HK-2 (cell line): ENCODE results near the gene HBB.

Source experiments
- DNase-seq: peaks from one replicate; pipeline ENCODE4 v3.0.0-alpha.2; 2018; ENCODE audit not compliant: unreplicated experiment

HBB gene

DNA sequence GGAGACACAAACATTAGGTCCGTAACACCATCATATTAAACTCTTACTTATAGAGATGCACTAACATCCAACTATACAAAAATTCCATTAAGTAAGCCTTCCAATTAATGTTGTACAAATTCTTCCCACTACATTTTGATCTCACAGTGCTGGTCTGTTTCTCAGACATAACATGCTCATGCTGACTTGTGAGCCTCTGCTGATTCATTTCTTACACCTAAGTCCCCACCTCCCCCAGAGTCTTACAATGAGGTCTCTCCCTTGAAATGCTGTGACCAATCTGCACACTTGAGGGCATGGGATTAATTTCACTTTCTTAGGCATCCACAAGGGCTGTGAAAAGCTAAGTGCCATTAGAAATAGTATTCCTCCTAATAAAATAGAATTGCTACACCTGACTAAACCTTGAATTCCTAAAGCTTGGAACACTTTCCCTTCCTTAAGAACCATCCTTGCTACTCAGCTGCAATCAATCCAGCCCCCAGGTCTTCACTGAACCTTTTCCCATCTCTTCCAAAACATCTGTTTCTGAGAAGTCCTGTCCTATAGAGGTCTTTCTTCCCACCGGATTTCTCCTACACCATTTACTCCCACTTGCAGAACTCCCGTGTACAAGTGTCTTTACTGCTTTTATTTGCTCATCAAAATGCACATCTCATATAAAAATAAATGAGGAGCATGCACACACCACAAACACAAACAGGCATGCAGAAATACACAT lies 20.8 kb upstream of the HBB start:
- no peak for DNase-seq

DNA sequence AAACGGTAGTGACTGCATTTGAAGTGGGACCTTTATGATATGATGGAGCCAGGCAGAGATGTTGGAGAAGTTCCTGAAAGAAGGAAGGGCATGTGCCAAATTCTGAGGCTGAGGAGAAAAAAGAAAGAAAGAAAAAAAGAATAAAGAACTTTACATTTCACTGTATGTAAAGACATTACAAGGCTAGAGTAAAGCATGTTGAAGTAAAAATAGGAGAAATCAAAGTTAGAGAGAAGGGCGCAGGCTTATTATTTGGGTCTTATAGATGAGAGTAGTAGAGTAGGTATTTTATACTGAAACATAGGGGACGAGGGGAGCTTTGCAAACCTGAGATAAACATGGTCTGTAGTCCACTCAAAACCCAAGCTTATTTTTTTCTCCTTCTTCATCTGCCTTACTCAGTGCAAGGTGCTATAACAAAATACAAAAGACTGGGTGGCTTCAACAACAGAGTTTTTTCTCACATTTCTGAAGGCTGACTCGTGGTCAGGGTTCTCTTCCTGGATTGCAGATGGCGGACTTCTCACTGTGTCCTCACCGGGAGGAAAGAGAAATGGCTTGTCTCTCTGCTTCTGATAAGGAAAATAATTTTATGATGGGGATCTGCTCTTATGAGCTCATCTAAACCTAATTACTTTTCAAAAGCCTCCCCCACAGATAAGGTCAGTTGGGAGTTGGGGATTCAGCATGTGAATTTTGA lies 20.1 kb upstream of the HBB start:
- DNase-seq: no peak

DNA sequence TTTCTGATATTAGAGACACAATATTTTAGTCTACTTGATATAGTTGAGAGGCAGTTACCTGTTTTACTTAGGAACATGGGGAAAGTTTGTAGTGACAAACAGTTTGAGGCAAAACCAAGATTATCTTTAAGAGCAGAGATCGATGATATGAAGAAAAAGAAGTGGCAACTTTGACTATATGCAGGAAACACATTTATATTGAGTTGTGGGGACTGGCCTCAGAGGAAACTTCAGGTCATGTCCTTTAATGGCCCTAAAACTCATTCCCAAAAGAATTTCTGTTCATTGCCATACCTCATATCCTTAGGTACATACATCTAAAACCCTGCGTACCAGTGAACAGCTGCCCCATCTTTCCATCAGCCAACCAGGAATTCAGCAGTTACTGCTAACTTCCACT lies 18.3 kb upstream of the HBB start:
- DNase-seq: no peak

DNA sequence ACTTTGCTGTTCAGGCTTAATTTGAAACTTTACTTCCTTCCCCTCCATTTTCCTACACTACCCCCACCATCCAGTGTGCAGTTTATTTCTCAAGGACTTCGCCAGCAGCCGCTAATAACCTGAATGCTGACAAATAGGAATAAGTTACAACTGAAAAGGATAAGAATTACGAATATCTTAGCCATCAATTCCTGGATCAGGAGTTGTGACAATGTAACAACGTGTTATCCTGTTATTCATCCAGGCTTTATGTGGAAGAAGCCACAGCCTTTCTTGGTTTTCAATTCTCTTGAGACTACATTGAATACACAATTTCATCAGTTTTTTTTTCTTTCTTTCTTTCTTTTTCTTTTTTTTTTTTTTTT lies 16.9 kb upstream of the HBB start:
- DNase-seq: no peak

DNA sequence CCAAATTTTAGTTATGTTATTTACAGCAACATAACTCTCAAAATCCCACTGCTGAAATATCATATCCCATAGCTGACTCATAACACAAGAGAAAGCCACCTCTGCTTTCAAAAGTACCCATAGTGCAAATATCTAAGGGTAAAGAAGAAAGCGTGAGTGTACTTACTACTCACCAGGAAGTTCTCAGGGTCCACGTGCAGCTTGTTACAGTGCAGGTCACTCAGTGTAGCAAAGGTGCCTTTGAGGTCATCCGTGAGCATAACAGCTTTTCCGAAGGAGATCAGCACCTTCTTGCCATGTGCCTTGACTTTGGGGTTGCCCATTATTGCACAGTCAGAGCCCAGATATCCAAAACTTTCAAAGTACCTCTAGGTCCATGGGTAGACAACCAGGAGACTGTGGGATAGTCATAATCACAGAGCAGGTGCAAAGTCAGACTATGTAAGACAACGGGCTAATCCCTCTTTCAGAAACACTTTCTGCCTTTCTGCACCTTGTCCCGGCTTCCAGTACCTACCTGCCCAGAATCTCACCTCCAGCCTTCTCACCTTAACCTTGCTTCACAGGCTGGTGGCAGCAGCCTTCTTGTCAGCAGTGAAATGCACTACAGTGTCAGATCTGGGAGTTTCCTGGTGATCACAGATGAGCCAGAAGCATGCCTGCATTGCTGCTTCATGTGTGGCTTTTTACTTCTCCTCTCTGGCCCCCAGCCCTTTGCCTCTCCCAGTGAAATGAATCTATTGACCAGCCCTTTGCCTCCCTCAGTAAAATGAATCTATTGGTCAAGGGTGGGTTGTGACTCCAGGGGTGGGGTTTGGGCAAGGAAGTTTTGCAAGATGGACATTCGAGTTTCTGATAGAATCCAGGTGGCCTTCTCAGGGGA lies 16.3 kb upstream of the HBB start:
- no peak for DNase-seq

GRCh38 chr11:5242208-5242607 lies 15.3 kb upstream of the HBB start:
- no peak for DNase-seq

- no peak for DNase-seq
These were observed 14.6 kb upstream of the HBB start for GRCh38 chr11:5241458-5241857.

- DNase-seq: no peak
These were observed 13.6 kb upstream of the HBB start for GRCh38 chr11:5240458-5240857.

DNA sequence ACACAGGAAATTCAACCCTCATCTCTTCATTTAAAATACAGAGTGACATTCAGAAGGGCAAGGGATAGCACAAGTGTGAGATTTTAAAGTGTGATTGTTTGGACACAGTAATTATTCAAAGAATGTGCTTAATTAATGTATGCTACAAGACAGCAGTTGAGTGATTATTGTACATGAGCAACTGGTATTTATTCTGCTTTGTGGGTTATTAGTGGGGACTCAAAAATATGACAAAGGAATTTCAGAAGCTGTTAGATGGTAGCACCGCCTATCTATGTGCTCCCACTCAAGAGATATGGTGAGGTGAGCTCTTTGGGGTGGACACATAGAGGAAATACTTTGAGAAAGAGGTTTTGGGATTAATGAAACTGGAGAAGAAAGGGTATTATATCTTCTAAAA lies 13.2 kb upstream of the HBB start:
- DNase-seq: no peak

GRCh38 chr11:5239046-5239445 lies 12.2 kb upstream of the HBB start:
- no peak for DNase-seq

DNA sequence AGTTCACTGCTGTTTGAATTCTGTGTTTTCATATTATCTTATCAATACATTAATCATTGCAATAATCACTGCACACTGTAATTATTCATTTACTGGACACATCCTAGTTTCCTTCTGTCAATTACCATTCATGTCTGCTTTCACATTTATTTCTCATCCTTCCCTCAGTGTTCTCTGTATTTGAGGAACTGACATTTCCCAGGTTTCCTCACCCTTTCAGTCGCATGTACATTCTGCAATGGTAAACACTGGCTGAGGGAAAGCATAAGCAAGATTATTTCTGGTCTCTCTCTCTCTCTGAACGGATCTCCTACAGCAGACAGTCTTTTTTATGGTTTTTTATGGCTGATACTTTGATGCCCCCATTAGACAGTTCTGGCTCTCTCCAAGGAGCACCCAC lies 11.6 kb upstream of the HBB start:
- no peak for DNase-seq

DNA sequence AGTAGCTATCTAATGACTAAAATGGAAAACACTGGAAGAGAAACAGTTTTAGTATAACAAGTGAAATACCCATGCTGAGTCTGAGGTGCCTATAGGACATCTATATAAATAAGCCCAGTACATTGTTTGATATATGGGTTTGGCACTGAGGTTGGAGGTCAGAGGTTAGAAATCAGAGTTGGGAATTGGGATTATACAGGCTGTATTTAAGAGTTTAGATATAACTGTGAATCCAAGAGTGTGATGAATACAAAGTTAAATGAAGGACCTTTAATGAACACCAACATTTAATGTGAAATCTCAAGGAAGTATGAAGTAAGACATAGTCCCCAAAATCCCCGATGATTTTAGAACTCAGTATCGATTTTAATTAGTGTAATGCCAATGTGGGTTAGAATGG lies 10.5 kb upstream of the HBB start:
- no peak for DNase-seq

GRCh38 chr11:5235364-5236095 lies 8.7 kb upstream of the HBB start:
- DNase-seq: no peak

DNA sequence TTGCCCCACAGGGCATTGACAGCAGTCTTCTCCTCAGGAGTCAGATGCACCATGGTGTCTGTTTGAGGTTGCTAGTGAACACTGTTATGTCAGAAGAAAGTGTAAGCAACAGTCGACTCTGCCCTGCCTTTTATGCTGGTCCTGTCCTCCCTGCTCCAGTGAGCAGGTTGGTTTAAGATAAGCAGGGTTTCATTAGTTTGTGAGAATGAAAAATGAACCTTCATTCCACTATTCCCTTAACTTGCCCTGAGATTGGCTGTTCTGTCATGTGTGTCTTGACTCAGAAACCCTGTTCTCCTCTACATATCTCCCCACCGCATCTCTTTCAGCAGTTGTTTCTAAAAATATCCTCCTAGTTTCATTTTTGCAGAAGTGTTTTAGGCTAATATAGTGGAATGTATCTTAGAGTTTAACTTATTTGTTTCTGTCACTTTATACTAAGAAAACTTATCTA lies 7.5 kb upstream of the HBB start, which contains the start of gene HBD:
HBD (minus strand) TSS at position 103 of the 454 bp plus-strand sequence; CDS start at position 53, 50 bp downstream.
- DNase-seq: no peak

GRCh38 chr11:5233307-5233706 lies 6.4 kb upstream of the HBB start:
- no peak for DNase-seq

- DNase-seq: no peak
These were observed 6.0 kb upstream of the HBB start for GRCh38 chr11:5232821-5233220.

DNA sequence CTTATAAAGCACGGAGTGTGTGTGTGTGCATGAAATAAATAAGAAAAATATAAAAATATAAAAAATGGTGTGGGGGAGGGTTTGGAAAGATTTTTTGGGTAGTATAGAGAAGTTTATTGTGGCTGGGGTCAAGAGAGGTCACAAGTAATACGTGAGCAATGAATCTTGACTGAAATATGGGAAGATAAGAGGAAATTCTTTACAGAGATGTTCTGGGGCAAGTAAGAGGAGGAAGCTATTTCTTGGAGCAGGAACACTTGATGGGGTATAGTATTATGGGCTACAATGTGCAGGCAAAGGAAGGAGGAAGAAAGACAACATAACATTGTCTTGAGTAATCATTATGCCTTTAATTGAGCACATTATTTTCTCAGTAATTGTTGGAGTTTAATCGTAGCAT lies 5.3 kb upstream of the HBB start:
- no peak for DNase-seq

GRCh38 chr11:5231111-5231510 lies 4.2 kb upstream of the HBB start:
- DNase-seq: no peak

DNA sequence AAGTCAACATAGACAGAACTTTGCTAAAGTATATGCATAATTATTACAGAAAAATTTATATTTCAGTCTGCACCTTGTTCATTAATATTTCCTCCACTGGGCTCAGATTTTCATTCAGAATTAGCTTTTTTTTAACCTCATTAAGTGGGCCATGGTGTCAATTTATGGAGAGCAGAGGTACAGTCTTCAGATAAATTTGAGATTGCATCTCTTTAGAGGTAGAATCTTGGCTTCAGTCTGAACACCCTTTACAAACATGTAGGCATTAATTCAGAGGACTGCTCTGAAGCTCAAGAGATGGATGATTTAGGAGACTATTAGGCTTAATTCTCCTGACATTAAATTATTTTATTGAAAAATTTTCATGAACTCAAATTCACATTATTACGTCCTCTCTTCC lies 3.4 kb upstream of the HBB start:
- DNase-seq: no peak

DNA sequence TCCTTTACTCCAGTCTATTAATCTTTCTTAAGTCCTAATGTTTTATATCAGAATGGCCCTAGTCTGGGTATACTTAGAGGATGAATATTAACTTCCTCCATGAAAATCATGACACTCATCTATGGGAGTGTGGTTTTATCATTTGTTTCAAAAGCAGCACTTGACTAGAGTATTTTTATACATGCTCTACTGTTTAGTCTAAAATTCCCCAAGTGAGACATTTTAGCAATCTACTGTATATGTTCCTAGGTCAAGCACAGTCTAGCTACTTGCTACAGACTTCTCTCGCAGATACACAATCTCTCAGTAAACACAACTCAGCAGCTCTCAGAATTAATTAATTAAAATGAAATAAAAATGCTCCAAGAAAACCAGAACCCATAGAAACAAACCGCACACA lies 2.9 kb upstream of the HBB start:
- DNase-seq: no peak

DNA sequence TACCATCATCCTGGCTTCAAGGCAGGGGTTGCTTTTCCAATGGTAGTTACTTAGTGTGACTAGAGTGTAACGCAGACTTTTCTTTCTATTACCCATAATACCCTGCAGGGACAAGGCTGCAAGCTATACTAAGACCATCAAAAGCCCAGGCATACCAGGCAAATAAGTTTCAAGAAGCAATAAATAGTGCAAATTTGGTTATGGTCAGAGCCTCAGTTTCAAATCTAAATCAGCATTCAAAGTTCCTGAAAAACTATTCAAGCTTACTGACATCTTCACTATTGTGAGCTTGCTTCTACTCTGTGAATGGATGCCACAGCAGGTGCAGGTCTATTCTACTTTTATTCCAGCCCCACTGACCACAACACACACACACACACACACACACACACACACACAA lies 2.5 kb upstream of the HBB start:
- no peak for DNase-seq

DNA sequence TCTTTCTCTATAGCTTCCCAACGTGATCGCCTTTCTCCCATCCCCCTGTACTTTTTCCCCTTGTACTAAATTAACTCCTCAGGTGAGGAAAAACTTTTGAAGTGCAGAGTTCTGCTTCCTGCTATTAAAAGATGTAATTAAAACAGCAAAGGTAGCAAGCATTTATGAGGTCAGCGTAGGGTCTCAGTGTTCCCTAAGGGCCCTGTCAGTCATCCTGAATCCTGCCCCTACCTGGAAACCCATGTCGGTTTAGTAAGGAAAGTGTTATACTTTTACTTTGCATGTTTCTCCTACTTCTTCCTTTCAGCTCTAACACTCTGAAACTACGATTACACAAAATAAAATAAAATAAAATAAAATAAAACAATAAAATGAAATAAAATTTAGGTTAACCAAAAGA lies 1.3 kb upstream of the HBB start:
- no peak for DNase-seq
